Activated CD8-positive, alpha-beta memory T cell treated with anti-CD3 and anti-CD28 coated beads, Interleukin-2, amount 50 U/mL, for 4 hours (primary cell): Measurements from ENCODE around the gene F2RL2.

Experiments used
- DNase-seq: peaks from one replicate; pipeline ENCODE4 v3.0.0-alpha.2; 2020

F2RL2 gene, protein sequence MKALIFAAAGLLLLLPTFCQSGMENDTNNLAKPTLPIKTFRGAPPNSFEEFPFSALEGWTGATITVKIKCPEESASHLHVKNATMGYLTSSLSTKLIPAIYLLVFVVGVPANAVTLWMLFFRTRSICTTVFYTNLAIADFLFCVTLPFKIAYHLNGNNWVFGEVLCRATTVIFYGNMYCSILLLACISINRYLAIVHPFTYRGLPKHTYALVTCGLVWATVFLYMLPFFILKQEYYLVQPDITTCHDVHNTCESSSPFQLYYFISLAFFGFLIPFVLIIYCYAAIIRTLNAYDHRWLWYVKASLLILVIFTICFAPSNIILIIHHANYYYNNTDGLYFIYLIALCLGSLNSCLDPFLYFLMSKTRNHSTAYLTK

GRCh38 chr5:76622973-76623596, at the start of gene F2RL2:
F2RL2 (minus strand) TSS chr5:76623403; CDS start chr5:76623230, 173 bp downstream.
- DNase-seq, result no peak

- no peak for DNase-seq
These were observed 49.0 kb upstream of the F2RL2 start for GRCh38 chr5:76672242-76672641.

DNA sequence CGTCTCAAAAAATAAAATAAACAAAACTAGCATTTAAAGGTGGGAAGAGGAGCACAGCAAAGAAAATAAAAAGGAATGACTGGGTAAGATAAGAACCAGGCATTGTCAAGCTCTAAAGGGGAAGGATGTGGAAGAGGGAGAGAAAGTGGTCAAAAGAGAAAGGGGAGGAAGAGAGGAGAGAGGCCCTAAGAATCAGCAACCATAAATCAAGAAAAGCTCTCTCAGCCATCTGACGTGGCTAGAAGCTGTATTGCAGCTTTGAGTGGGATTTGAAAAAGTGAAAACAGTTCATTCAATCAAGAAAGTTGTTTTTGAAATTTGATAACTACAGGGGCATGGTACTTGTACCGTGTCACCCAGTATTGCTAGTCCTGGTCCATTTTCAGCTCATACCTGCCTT, 47.3 kb upstream of the F2RL2 start:
- DNase-seq, result no peak

DNA sequence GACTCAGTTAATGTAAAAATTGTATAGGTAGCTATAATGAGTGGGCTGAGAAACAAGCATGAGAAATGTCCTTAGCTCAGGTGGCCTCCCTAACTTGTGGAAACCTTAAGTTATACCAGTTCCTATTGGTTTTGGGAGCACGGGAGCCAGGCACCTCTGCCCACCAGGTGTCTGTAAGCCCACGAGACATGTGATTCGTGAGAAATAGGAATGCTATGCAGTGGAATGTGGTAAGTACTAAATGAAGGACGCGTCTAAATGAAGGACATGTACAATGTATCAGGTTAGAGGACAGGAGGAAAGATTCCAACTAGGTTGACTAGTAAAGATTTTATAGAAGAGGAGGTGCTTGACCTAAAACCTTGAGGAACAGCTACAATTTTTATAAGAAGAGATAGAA, 46.0 kb upstream of the F2RL2 start:
- DNase-seq, result no peak

- DNase-seq, result no peak
These were observed 44.3 kb upstream of the F2RL2 start for GRCh38 chr5:76667495-76667894.

- DNase-seq, result no peak
These were observed 40.9 kb upstream of the F2RL2 start for GRCh38 chr5:76664079-76664478.

- no peak for DNase-seq
These were observed 40.4 kb upstream of the F2RL2 start for GRCh38 chr5:76663573-76663972.

GRCh38 chr5:76662521-76662920, 39.3 kb upstream of the F2RL2 start:
- no peak for DNase-seq

DNA sequence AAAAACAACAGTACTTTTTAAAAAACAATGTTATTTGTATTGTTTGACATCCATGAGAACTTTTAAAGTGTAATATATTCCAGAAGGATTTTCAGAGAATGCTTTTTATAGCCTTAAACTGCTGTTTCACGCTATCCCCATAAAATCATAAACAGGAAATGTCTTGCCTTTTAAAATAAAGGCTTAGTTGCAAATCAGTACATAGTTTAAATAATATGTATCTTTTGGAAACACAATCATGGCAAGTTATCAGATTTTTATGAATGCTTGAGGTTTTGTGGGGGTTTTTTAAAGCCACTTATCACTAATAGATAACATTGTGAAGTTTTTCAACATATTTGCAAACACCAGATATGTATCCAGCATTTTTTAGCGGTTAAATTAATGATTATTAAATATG, 37.2 kb upstream of the F2RL2 start:
- DNase-seq, result no peak

DNA sequence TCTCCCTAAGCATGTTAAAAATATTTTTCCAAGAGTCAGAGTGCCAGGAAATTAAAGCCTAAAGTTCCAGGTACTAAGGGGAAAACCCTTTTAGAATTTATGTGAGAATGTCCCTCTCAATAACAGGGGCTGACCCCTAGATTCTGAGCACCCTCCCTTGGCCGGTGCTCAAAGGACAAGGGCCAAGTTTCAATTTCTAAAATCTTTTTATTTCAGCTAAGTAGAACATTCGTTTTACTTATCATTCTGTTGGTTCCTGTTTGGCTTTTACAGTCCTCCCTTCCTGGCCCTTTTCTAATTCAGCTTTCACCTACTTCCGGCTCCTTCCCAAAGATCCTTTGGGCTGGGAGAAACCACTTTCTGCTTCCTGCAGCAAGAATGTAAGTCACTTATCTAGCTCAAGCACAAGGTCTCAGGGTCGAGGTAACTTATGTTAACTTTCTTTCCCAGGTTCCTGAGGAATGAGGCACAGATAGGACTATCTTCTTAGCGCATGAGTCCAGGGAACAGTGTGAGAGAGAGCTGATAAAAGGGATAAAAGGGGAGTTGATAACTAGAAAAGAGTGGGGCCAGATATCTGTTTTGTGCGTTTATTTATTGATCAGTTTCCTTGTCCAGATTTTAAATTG, 34.6 kb upstream of the F2RL2 start:
- DNase-seq, result no peak

- no peak for DNase-seq
These were observed 33.9 kb upstream of the F2RL2 start for GRCh38 chr5:76657091-76657490.

DNA sequence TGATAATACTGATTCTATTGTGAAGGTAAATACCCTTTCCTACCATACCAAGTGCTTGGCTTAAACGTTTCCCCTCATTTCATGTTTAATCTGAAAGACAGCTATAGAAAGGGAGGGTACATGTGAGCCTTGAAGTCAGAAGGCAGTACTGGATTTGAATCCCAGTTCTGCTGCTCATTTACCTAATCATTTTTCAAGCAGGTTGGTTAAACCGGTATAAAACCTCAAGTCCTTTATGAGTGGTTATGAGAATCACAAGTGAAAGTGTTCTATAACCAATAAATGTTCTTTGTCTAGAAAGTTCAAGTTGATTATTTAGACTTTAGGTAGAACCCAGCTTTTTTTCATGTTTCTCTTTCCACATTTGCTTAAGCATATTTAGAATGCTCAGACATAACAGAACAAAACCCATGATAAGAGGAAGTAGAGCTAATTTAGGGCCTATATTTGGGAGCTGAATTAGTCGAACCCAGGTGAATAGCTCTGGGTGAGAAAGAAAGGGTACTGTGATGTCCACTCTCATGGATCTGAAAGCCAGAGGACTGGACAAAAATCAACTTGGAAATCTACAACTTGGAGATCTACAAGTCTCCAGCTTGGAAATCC, 29.7 kb upstream of the F2RL2 start:
- no peak for DNase-seq

DNA sequence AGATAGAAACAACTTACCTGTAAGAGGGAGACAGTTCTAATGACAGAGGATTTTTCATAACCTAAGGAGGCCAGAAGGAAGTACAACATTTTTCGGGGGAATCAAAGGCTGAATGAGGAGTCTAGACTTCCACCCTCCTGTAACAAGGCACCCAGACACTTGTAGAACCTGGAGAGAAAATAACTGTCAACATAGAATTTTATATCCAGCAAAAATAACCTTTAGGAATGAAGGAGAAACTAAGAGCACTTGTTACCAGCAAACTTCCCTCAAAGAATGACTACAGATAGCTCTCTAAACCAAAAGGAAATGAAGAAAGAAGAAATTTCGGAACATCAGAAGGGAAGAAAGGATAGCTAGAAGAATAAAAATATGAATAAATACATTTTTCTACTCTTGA, 25.9 kb upstream of the F2RL2 start:
- DNase-seq, result no peak

- DNase-seq, result no peak
These were observed 20.2 kb upstream of the F2RL2 start for GRCh38 chr5:76643371-76643770.

DNA sequence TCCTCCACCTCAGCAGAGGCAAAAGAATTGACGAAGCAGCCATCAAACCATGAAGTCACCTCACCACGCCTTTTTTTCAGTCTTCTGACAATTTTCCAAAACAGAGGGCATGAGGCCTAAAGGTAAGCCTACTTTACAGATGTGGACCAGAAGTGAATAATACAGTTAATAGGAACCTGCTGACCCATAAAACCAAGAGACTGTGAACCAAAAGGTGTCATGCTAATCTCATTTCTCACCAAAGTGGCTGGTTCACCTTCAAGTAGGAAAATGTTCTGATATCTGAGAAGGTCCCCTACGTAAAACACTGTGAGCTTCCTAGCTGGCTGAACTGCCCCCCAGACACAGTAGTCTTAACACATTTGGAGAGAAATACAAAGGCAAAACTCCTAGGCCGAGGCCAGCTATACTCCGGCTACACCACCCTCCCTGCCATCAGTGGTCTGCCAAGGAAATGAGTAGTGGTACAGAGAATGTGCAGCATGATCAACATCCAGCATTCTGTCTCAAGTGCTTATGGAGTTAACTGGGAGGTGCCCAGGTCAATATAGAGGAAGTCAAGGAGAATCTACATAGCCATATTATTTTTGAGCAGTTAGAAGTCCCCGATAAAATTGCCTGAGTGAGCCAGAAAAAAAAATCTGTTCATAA, 19.3 kb upstream of the F2RL2 start:
- DNase-seq, result no peak

DNA sequence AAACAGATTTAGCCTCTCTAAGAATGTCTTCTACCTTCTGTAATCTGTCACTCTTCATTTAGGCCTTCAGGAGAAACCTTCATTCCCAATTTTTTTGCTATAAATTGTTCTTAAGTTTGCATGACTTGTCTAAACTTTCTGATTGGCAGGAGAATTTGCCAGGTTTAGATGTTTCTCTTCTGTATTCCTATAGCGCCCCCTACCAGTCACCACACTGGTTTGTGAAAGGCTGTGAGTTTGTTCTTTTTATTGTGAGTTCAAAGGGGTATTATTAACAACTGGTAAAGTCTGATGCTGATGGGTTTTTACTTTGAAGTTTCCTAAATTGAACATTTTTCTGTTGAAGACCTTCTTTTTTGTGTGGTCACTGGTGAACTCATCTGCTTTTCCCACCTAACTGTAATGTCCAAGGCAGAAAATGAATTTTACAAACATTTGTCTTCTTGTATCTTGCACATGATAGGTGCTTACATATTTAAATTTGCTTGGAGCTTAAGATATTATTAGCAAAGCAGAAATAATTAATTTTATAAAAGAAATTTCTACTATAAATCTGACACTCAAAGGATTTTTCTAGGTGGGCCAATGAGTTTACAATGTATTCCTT, 18.4 kb upstream of the F2RL2 start:
- DNase-seq, result peak; percentile 61

DNA sequence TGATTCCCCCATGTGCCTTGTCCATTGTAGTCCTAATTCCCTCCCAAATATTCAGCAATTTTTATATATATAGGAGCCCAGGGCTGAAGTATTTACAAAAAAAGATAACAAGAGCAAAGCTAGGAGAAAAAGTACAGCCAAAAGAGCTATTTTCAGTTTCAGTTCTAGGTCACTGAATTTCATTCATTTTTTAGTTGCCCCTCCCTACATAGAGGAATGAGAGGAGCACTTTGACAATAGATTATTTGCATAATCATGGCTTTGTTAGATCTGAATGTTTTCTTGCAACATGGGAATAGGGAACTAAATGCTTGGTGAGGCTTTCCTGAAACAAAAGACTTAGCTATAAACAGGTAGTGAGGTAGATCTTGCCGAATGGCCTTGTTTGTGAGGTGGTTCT, 15.3 kb upstream of the F2RL2 start:
- no peak for DNase-seq

DNA sequence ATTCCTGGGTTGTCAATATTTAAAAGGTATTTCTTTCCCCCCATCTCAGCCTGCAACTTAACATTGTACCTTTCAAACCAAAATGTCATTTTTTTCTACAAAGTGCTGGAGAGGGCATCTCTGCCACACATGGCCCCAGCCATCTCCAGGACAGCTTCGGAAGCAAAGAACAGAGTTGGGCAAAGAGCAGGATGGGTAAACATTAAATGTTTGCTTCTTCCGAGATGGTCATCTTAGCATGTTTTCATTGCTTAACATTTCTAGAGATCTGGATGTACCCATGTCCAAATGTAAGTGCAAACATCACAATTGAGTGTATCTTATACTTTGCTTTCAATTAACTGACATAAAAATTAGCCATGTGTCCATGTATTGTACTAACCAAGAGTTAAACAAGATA, 14.3 kb upstream of the F2RL2 start:
- DNase-seq, result no peak

DNA sequence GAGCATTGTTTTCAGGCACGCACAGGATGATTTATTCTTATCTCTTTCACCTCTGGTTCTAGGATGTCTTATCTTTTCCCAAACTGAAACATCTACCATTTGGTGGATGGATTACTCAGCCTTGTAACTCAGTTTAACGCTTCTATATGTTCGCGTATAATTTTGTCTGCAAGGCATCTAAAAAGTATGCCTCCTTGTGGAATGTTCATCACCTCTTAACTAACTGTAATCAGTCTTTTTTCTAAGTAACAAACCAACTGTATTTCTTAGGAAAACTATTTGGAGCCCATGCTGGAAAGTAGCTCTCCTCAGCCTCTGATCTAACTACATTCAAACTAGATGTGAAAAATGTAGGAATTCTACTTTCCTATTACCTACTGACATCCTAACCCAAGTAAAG, 11.5 kb upstream of the F2RL2 start:
- no peak for DNase-seq

- DNase-seq, result no peak
These were observed 3.5 kb upstream of the F2RL2 start for GRCh38 chr5:76626738-76627137.

DNA sequence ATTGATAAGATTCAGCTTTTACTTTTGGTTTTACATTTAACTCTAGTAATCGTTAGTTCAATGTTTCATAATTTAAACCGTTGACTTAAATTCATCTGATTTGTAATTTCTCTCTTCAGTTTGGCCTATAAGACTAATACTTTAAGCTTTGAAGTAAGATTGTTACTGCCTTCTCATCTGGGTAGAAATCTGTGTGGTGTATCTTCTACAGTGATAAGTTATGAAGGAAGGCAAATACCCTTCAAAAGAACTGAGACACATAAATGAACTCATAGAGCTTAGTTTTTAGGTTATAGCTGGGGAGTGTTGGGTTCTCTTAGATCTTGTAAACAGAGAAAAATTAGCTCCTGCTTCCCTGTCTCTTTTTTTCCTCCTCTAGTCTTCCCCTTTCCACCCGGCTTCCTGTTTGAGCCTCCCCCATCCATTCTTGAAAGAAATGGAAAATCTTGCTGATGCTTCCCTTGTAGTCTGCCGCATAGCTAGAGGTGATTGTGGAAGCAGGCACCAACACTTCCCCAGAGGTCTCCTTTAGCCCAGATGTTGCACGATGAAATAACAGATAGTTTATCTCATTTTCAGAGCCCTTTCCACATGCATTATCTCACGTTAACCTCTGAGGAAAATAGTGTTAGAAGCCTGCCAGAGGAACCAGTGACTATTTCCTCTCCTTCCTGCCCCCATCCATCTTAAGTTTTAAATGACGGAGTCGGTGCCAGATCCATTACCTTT, 2.0 kb upstream of the F2RL2 start:
- no peak for DNase-seq

- DNase-seq, result no peak
These were observed 1.1 kb downstream of the F2RL2 start for GRCh38 chr5:76622076-76622475.
